ENCODE results near the gene KISS1R.

DNA sequence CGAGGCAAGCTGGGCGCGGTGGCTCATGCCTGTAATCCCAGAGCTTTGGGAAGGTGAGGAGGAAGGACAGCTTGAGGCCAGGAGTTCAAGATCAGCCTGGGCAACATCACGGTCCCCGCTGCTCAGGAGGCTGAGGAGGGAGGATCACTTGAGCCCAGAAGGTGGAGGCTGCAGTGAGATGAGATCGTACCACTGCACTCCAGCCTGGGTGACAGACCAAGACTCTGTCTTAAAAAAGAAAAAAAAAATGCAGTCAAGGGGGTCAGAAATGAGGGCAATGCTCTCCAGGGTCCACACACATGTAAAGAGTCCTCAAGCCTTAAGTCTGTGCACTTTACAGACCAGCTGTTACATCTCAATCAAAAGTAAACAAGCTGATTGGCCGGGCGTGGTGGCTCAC, 12.6 kb upstream of the KISS1R start:
- TF ChIP-seq, protein P1, sequence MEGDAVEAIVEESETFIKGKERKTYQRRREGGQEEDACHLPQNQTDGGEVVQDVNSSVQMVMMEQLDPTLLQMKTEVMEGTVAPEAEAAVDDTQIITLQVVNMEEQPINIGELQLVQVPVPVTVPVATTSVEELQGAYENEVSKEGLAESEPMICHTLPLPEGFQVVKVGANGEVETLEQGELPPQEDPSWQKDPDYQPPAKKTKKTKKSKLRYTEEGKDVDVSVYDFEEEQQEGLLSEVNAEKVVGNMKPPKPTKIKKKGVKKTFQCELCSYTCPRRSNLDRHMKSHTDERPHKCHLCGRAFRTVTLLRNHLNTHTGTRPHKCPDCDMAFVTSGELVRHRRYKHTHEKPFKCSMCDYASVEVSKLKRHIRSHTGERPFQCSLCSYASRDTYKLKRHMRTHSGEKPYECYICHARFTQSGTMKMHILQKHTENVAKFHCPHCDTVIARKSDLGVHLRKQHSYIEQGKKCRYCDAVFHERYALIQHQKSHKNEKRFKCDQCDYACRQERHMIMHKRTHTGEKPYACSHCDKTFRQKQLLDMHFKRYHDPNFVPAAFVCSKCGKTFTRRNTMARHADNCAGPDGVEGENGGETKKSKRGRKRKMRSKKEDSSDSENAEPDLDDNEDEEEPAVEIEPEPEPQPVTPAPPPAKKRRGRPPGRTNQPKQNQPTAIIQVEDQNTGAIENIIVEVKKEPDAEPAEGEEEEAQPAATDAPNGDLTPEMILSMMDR (IDR thresholded peaks at IDR 0.05; ENCODE audit: low read depth, low read length): no peak
- TF ChIP-seq EZH2phosphoT487 (IDR thresholded peaks at IDR 0.05; ENCODE audit: low read depth): no peak
